GM23338 (cell line): ENCODE measurements around the gene COX6B2.
"Not testable (repeated sequence)": the region's sequence is repeated elsewhere in the genome, so short reads cannot be mapped to it uniquely, and the experiment has no call there.

Experiments used
- POLR2AphosphoS5 ChIP-seq: IDR thresholded peaks from 2 replicates; pipeline ENCODE4 v1.6.1; 2016; ENCODE audit warnings: antibody characterized with exemption, low read depth
- TF ChIP-seq, protein P1 (sequence below), 2 experiments: fragments of 200-600 bp in 1 of 2; sonication (generic) in 1 of 2; conservative IDR thresholded peaks; 2 replicates each; pipeline versions ENCODE4 v1.5.1 to v1.6.1; 2016 to 2017; ENCODE audit warnings: antibody characterized with exemption in 2 of 2, low read depth in 2 of 2, mild to moderate bottlenecking in 2 of 2, moderate library complexity in 1 of 2

DNA sequence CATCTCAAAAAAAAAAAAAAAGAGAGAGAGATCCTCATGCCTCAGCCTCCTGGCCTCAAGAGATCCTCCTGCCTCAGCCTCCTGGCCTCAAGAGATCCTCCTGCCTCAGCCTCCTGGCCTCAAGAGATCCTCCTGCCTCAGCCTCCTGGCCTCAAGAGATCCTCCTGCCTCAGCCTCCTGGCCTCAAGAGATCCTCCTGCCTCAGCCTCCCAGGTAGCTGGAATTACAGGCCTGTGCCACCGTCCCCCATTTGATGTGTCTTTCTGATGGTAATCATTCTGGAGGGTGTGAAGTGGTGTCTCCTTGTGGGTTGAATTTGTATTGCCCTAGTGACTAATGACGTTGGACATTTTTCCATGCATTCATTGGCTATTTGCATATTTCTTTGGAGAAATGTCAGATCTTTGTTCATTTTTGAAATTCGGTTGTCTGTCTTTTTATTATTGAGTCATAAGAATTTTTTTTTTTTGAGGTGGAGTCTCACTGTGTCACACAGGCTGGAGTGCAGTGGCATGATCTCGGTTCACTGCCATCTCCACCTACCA lies 25.7 kb downstream of the COX6B2 start:
- TF ChIP-seq, protein P1, sequence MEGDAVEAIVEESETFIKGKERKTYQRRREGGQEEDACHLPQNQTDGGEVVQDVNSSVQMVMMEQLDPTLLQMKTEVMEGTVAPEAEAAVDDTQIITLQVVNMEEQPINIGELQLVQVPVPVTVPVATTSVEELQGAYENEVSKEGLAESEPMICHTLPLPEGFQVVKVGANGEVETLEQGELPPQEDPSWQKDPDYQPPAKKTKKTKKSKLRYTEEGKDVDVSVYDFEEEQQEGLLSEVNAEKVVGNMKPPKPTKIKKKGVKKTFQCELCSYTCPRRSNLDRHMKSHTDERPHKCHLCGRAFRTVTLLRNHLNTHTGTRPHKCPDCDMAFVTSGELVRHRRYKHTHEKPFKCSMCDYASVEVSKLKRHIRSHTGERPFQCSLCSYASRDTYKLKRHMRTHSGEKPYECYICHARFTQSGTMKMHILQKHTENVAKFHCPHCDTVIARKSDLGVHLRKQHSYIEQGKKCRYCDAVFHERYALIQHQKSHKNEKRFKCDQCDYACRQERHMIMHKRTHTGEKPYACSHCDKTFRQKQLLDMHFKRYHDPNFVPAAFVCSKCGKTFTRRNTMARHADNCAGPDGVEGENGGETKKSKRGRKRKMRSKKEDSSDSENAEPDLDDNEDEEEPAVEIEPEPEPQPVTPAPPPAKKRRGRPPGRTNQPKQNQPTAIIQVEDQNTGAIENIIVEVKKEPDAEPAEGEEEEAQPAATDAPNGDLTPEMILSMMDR (conservative IDR thresholded peaks at IDR 0.05; ENCODE audit: low read depth in 2 of 2): not testable (repeated sequence)
- TF ChIP-seq POLR2AphosphoS5: not testable (repeated sequence)
